HepG2 (cell line): ENCODE measurements around the gene WIPF2. TPM values are rescaled to one million over a fixed set of nuclear protein-coding genes. Genes with fewer than 3 reads are reported as not detected.
A peak's percentile ranks its signal among the peaks of the same experiment; 100 is the strongest.

Experiments used
- ATAC-seq: fragments of 200-7000 bp; cut with Tn5 transposase; 3 replicates; pipeline ENCODE4 v1.9.1; 2020; ENCODE audit warnings: mild to moderate bottlenecking, moderate library complexity
- BruUV-seq: library from RNA; stranded (reverse); fragments of 400-500 nt; replicated peaks from 2 replicates; lab custom pipeline; 2021; lab: Mats Ljungman, UMichigan
- CTCF ChIA-PET: fragments of 300-600 bp; formaldehyde crosslinking; extraction: SDS; loops from one replicate; lab custom pipeline; 2021; ENCODE audit warnings: low total read pairs, inconsistent platforms, low intra/inter-chr PET ratio; lab: Yijun Ruan, JAX
- POLR2A ChIA-PET: fragments of 350-600 bp; sonication (Branson Sonifier 250); formaldehyde crosslinking; loops from one replicate; lab custom pipeline; 2020; ENCODE audit warnings: antibody characterized with exemption, inconsistent platforms; lab: Yijun Ruan, JAX
- DNase-seq: peaks from one replicate; pipeline ENCODE4 v3.0.0-alpha.2; 2015; ENCODE audit warnings: low spot score
- FAIRE-seq: peaks from 3 replicates; lab custom pipeline; 2011; peaks lifted over from hg19 to GRCh38; lab: Jason Lieb, UNC
- H2AFZ ChIP-seq: one replicate; pipeline ENCODE4 v1.6.1; 2011; ENCODE audit warnings: low read length, inconsistent platforms
- H3K27ac ChIP-seq: fragments of 300-600 bp; 3 replicates; pipeline ENCODE4 v1.8.0; 2011; ENCODE audit warnings: mixed run types, mild to moderate bottlenecking, mixed read lengths, low read length, inconsistent platforms; ENCODE audit not compliant: insufficient read depth; ENCODE audit errors: extremely low read length
- H3K27me3 ChIP-seq, 2 experiments: fragments of 200-600 bp in 1 of 2; 2 replicates in 1 of 2; 3 replicates in 1 of 2; pipeline versions ENCODE4 v1.6.0 to v1.8.0; 2011; ENCODE audit warnings: low read length in 2 of 2, mild to moderate bottlenecking in 2 of 2, moderate library complexity in 2 of 2, inconsistent platforms in 1 of 2; ENCODE audit not compliant: insufficient read depth in 2 of 2, control insufficient read depth in 1 of 2
- H3K36me3 ChIP-seq, 2 experiments: fragments of 200-600 bp in 1 of 2; replicated peaks in 1 of 2; 2 replicates in 1 of 2; 3 replicates in 1 of 2; pipeline versions ENCODE4 v1.5.1 to v1.8.0; 2011; ENCODE audit warnings: low read length in 2 of 2, inconsistent platforms in 1 of 2; ENCODE audit not compliant: insufficient read depth in 2 of 2, control insufficient read depth in 1 of 2
- H3K4me1 ChIP-seq: 2 replicates; pipeline ENCODE4 v1.5.1; 2012; ENCODE audit warnings: low read length, inconsistent platforms; ENCODE audit not compliant: insufficient read depth
- H3K4me2 ChIP-seq: 2 replicates; pipeline ENCODE4 v1.6.0; 2011; ENCODE audit warnings: low read depth, low read length, inconsistent platforms
- H3K4me3 ChIP-seq, 3 experiments: fragments of 200-600 bp in 1 of 3; sonication (generic), shearing (Covaris generic) in 1 of 3; replicated peaks in 1 of 3; 2 replicates each; pipeline ENCODE4 v1.5.1; 2011 to 2016; ENCODE audit warnings: low read length in 3 of 3, inconsistent platforms in 2 of 3, low read depth in 2 of 3, mild to moderate bottlenecking in 2 of 3, control low read depth in 1 of 3, mixed read lengths in 1 of 3; ENCODE audit not compliant: insufficient read depth in 1 of 3
- H3K79me2 ChIP-seq: one replicate; pipeline ENCODE4 v1.6.1; 2011; ENCODE audit warnings: low read length, inconsistent platforms; ENCODE audit not compliant: insufficient read depth
- H3K9ac ChIP-seq: 2 replicates; pipeline ENCODE4 v1.6.0; 2011; ENCODE audit warnings: mild to moderate bottlenecking, low read depth, low read length, inconsistent platforms; ENCODE audit not compliant: insufficient read depth
- H3K9me3 ChIP-seq: 2 replicates; pipeline ENCODE4 v1.5.1; 2012; ENCODE audit warnings: mild to moderate bottlenecking, low read length
- H4K20me1 ChIP-seq: 2 replicates; pipeline ENCODE4 v1.6.0; 2011; ENCODE audit warnings: inconsistent platforms, mild to moderate bottlenecking, low read length, moderate library complexity; ENCODE audit not compliant: insufficient read depth
- ARNT2 ChIP-seq: sonication (generic); formaldehyde crosslinking; IDR thresholded peaks from 2 replicates; pipeline ENCODE4 v1.8.0; 2022; ENCODE audit warnings: mild to moderate bottlenecking, low read depth, missing genetic modification reagents, moderate library complexity
- FIP1L1 ChIP-seq: fragments of 200-400 bp; formaldehyde crosslinking; IDR thresholded peaks from 2 replicates; pipeline ENCODE4 v1.6.1; 2018; ENCODE audit warnings: low read depth, mild to moderate bottlenecking, low read length, moderate library complexity, borderline replicate concordance; ENCODE audit not compliant: insufficient read depth
- FOSL2 ChIP-seq: sonication (generic); formaldehyde crosslinking; IDR thresholded peaks from 2 replicates; pipeline ENCODE4 v1.4.0; 2020; ENCODE audit warnings: missing genetic modification reagents
- GATA4 ChIP-seq: sonication (generic); IDR thresholded peaks from 2 replicates; pipeline ENCODE4 v1.6.1; 2016; ENCODE audit warnings: antibody characterized with exemption, low read depth, borderline replicate concordance
- GZF1 ChIP-seq: sonication (generic); formaldehyde crosslinking; IDR thresholded peaks from 2 replicates; pipeline ENCODE4 v1.5.1; 2020; ENCODE audit warnings: mild to moderate bottlenecking, missing genetic modification reagents
- HMG20A ChIP-seq: IDR thresholded peaks from 2 replicates; pipeline ENCODE4 v1.6.1; 2016; ENCODE audit warnings: borderline replicate concordance
- MEIS2 ChIP-seq: sonication (generic); formaldehyde crosslinking; IDR thresholded peaks from 2 replicates; pipeline ENCODE4 v1.9.0; 2021; ENCODE audit warnings: mild to moderate bottlenecking, missing genetic modification reagents
- THYN1 ChIP-seq: sonication (generic); formaldehyde crosslinking; IDR thresholded peaks from 2 replicates; pipeline ENCODE4 v1.8.1; 2023; ENCODE audit warnings: low read depth, mild to moderate bottlenecking, moderate library complexity, missing genetic modification reagents, borderline replicate concordance
- ZNF143 ChIP-seq: sonication (generic); formaldehyde crosslinking; IDR thresholded peaks from 2 replicates; pipeline ENCODE4 v1.4.0; 2020; ENCODE audit warnings: missing genetic modification reagents
- ZNF282 ChIP-seq: fragments of 450-650 bp; IDR thresholded peaks from 2 replicates; pipeline ENCODE4 v1.6.1; 2018; ENCODE audit not compliant: partially characterized antibody
- ZNF296 ChIP-seq: sonication (generic); formaldehyde crosslinking; conservative IDR thresholded peaks from 2 replicates; pipeline ENCODE4 v1.5.0; 2020; ENCODE audit warnings: mild to moderate bottlenecking, missing genetic modification reagents
- ZNF451 ChIP-seq: sonication (generic); formaldehyde crosslinking; IDR thresholded peaks from 2 replicates; pipeline ENCODE4 v1.5.0; 2020; ENCODE audit warnings: mild to moderate bottlenecking, missing genetic modification reagents
- ZNF503 ChIP-seq: sonication (generic); formaldehyde crosslinking; IDR thresholded peaks from 2 replicates; pipeline ENCODE4 v1.4.0; 2020; ENCODE audit warnings: missing genetic modification reagents
- ZNF552 ChIP-seq: sonication (generic); formaldehyde crosslinking; IDR thresholded peaks from 2 replicates; pipeline ENCODE4 v1.9.0; 2022; ENCODE audit warnings: missing genetic modification reagents, mild to moderate bottlenecking, borderline replicate concordance
- ZNF562 ChIP-seq: sonication (generic); formaldehyde crosslinking; IDR thresholded peaks from 2 replicates; pipeline ENCODE4 v1.8.0; 2022; ENCODE audit warnings: missing genetic modification reagents, borderline replicate concordance
- ZNF724P ChIP-seq: sonication (generic); formaldehyde crosslinking; IDR thresholded peaks from 2 replicates; pipeline ENCODE4 v1.8.0; 2022; ENCODE audit warnings: missing genetic modification reagents, borderline replicate concordance
- ZNF777 ChIP-seq: sonication (generic); formaldehyde crosslinking; IDR thresholded peaks from 2 replicates; pipeline ENCODE4 v1.4.0; 2020; ENCODE audit warnings: missing genetic modification reagents
- ZNF790 ChIP-seq: sonication (generic); formaldehyde crosslinking; IDR thresholded peaks from 2 replicates; pipeline ENCODE4 v1.8.0; 2022; ENCODE audit warnings: missing genetic modification reagents, mild to moderate bottlenecking, borderline replicate concordance
- WGBS: methylation state at CpG from one replicate; pipeline ENCODE4 v1.1.6; 2017; ENCODE audit warnings: low lambda C conversion rate; 5-methylcytosine and 5-hydroxymethylcytosine counted together
- in situ Hi-C: cut with HindIII; loops from 2 replicates; pipeline ENCODE4 v1.10.0; 2017; ENCODE audit warnings: low pct_unique_long_range_greater_than_20kb; ENCODE audit not compliant: extremely low pct_ligation_motif_present
- intact Hi-C: fragments of 100-400 bp; cut with micrococcal nuclease; formaldehyde crosslinking; loops from one replicate; pipeline ENCODE4 v1.10.0; 2022; ENCODE audit not compliant: unreplicated experiment
- polyA plus RNA-seq, 8 experiments: library from polyadenylated mRNA; depleted of rRNA in 3 of 8; stranded (reverse) in 7 of 8; unstranded in 1 of 8; fragments of >200 nt; fragmentation: Illumina TruSeq in 4 of 8; extraction: Trizol in 4 of 8; gene quantifications; 2 replicates each; pipeline versions ENCODE4 v1.2.1 to v1.2.3, GENCODE V29; 2011 to 2016; ENCODE audit warnings: low read depth in 4 of 8, missing spikeins in 1 of 8, mixed read lengths in 1 of 8; ENCODE audit not compliant: insufficient read depth in 1 of 8
- total RNA-seq, 5 experiments: library from RNA; depleted of rRNA; stranded (reverse); fragments of >200 nt; fragmentation: Illumina TruSeq; extraction: Trizol; gene quantifications; 2 replicates each; pipeline ENCODE4 v1.2.3, GENCODE V29; 2016; ENCODE audit warnings: low read depth in 1 of 5
- TF ChIP-seq, protein P1 (sequence below): sonication (generic); formaldehyde crosslinking; conservative IDR thresholded peaks from 2 replicates; pipeline ENCODE4 v1.4.0; 2020; ENCODE audit warnings: mild to moderate bottlenecking, missing genetic modification reagents, moderate library complexity

Gene WIPF2
- total and polyA plus RNA-seq, 2 of the 13 experiments (the other 11 are each of a cell fraction or from before 2014, with no cell fraction given) = 7.2 to 10.8 TPM

DNA sequence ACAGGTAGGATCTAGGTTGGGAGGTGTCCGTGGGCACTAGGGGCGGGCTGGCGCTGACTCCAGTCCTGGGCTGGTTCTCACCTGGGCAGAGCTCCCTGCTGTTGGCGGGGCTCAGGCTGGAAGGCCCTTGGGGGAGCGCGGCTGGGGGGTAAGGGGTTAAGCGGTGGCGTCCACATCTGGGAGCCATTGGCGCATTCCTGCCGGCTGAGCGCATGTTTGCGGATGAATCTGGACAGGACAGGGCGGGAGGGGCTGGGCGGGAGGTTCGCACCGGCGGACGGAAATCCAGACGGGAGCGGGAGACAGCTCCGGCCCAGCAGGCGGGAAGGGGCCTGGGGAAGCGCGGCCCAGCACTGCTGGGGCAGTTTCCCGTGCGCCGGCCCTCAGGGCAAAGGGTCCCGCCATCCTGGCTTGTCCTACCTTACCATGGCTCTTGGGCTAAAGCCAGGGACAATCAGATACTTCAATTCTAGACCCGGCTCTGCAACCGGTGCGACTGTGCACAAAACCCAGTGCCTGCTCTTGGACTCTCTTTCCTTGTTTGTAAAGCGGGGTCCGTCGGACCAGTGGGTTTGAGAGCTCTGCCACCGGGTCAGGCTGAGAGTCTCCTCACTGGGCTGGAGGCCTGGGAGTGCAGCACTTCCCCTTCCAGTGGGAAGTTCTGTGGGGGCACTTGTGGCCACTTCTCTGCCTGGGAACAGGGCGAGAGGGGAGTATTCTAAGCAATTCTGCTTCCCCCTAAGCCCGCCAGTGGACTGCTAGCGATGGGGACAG, 97.7 kb downstream of the WIPF2 start:
- no TSS peak for BruUV-seq
- H3K9me3 ChIP-seq = no peaks in the 10 kb centered on the region
- H3K9ac ChIP-seq = peak overlapping the region; percentile 72
- ATAC-seq = peak; percentile 63
- H2AFZ ChIP-seq = peak overlapping the region; percentile 30
- peak overlapping the region; percentile 100 for H3K4me2 ChIP-seq
- H3K4me3 ChIP-seq = peak overlapping the region; percentile 86 to 95 (median 86)
- peak; percentile 80 for DNase-seq
- ChIA-PET POLR2A (interaction anchor here (0.6 to 3.8 kb wide), 22 partner anchors 8 to 1372 kb away, joined by 3 to 45 read pairs (median 4); partner anchors contain the start of genes NR1D1, PSMD3, RARA and TOP2A), CTCF (interaction anchor here (1.1 kb wide), 1 partner anchor 13 kb away, joined by 3 read pairs; no protein-coding TSS in a partner anchor)
- 0% methylated on average over 24 of the region's 38 CpGs for WGBS
- H3K4me1 ChIP-seq = peaks cover 89% of the 10 kb centered on the region
- H3K36me3 ChIP-seq = no peaks in the 10 kb centered on the region
- intact Hi-C loops (loop anchor here (2.0 kb wide), 3 partner anchors 14 to 100 kb away; partner anchors contain the start of gene TOP2A), in situ Hi-C loops (loop anchor here (5.0 kb wide), 2 partner anchors 36 to 101 kb away; partner anchors contain the start of gene TOP2A)
- H3K27me3 ChIP-seq = no peaks in the 10 kb centered on the region; a peak in 1 of 5 replicates
- peak; percentile 53 for FAIRE-seq
- H3K27ac ChIP-seq = peak overlapping the region; percentile 45
- H4K20me1 ChIP-seq = no peaks in the 10 kb centered on the region
- peaks cover 25% of the 10 kb centered on the region for H3K79me2 ChIP-seq
- no peak for TF ChIP-seq ZNF451
- peak; percentile 38; the same call in 1 of the 2 replicates for TF ChIP-seq ZNF724P (CRISPR knock-in tag)
- peak; percentile 79 for TF ChIP-seq ARNT2 (CRISPR knock-in tag)
- peak; percentile 95 for TF ChIP-seq ZNF777 (CRISPR knock-in tag)
- 0 out of 2 replicates have a peak, but pooled peaks have one; percentile 26 for TF ChIP-seq ZNF143 (CRISPR knock-in tag)
- TF ChIP-seq FIP1L1 = no peak
- no peak for TF ChIP-seq ZNF552 (CRISPR knock-in tag)
- peak; percentile 78; the same call in 1 of the 2 replicates for TF ChIP-seq MEIS2 (CRISPR knock-in tag)
- no peak for TF ChIP-seq ZNF562
- no peak for TF ChIP-seq ZNF790 (CRISPR knock-in tag)
- no peak for TF ChIP-seq HMG20A (CRISPR knock-in tag)
- TF ChIP-seq GATA4 = no peak
- TF ChIP-seq FOSL2 = peak; percentile 42
- TF ChIP-seq, protein P1, sequence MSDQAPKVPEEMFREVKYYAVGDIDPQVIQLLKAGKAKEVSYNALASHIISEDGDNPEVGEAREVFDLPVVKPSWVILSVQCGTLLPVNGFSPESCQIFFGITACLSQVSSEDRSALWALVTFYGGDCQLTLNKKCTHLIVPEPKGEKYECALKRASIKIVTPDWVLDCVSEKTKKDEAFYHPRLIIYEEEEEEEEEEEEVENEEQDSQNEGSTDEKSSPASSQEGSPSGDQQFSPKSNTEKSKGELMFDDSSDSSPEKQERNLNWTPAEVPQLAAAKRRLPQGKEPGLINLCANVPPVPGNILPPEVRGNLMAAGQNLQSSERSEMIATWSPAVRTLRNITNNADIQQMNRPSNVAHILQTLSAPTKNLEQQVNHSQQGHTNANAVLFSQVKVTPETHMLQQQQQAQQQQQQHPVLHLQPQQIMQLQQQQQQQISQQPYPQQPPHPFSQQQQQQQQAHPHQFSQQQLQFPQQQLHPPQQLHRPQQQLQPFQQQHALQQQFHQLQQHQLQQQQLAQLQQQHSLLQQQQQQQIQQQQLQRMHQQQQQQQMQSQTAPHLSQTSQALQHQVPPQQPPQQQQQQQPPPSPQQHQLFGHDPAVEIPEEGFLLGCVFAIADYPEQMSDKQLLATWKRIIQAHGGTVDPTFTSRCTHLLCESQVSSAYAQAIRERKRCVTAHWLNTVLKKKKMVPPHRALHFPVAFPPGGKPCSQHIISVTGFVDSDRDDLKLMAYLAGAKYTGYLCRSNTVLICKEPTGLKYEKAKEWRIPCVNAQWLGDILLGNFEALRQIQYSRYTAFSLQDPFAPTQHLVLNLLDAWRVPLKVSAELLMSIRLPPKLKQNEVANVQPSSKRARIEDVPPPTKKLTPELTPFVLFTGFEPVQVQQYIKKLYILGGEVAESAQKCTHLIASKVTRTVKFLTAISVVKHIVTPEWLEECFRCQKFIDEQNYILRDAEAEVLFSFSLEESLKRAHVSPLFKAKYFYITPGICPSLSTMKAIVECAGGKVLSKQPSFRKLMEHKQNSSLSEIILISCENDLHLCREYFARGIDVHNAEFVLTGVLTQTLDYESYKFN (CRISPR knock-in tag) = peak; percentile 48; the same call in 1 of the 2 replicates
- peak; percentile 59; the same call in 1 of the 2 replicates for TF ChIP-seq ZNF503 (CRISPR knock-in tag)
- TF ChIP-seq THYN1 = no peak
- TF ChIP-seq GZF1 (CRISPR knock-in tag) = no peak
- no peak for TF ChIP-seq ZNF282
- TF ChIP-seq ZNF296 = no peak
